Common myeloid progenitor, CD34-positive (primary cell): ENCODE results near the gene POC1A.

Experiments used
- CTCF ChIA-PET: fragments of 350-600 bp; sonication (Branson Sonifier 250); formaldehyde crosslinking; loops from one replicate; lab custom pipeline; 2021; ENCODE audit warnings: antibody characterized with exemption; lab: Charles Lee
- POLR2A ChIA-PET: fragments of 350-600 bp; sonication (Branson Sonifier 250); formaldehyde crosslinking; loops from one replicate; lab custom pipeline; 2021; ENCODE audit warnings: antibody characterized with exemption; lab: Charles Lee
- DNase-seq, 3 donors: peaks; one replicate each; pipeline versions ENCODE4 v3.0.0 to v3.0.0-alpha.2; 2013
- H3K27ac ChIP-seq, 2 experiments: 1 replicate in 1 of 2; 2 replicates in 1 of 2; pipeline ENCODE4 v1.7.0; 2013; ENCODE audit warnings: inconsistent platforms in 2 of 2, low read length in 2 of 2, mild to moderate bottlenecking in 2 of 2, low read depth in 1 of 2, moderate library complexity in 1 of 2; ENCODE audit not compliant: severe bottlenecking in 2 of 2, insufficient read depth in 1 of 2, poor library complexity in 1 of 2
- H3K27me3 ChIP-seq, 5 experiments: replicated peaks in 2 of 5; 1 replicate in 3 of 5; 2 replicates in 2 of 5; pipeline versions ENCODE4 v1.6.1 to v1.7.0; 2013; ENCODE audit warnings: low read length in 4 of 5, mild to moderate bottlenecking in 2 of 5, moderate library complexity in 2 of 5, inconsistent platforms in 1 of 5; ENCODE audit not compliant: insufficient read depth in 5 of 5, control insufficient read depth in 4 of 5
- H3K36me3 ChIP-seq, 4 experiments: 1 replicate in 2 of 4; 2 replicates in 2 of 4; pipeline versions ENCODE4 v1.6.1 to v1.7.0; 2013; ENCODE audit warnings: low read length in 3 of 4, control low read depth in 1 of 4, mild to moderate bottlenecking in 1 of 4; ENCODE audit not compliant: control insufficient read depth in 4 of 4, insufficient read depth in 4 of 4
- H3K4me1 ChIP-seq, 4 experiments: 1 replicate in 3 of 4; 2 replicates in 1 of 4; pipeline versions ENCODE4 v1.6.1 to v1.7.1; 2013; ENCODE audit warnings: low read length in 3 of 4, mild to moderate bottlenecking in 3 of 4, control low read depth in 1 of 4, inconsistent platforms in 1 of 4, moderate library complexity in 1 of 4; ENCODE audit not compliant: control insufficient read depth in 4 of 4, insufficient read depth in 4 of 4; ENCODE audit errors: control extremely low read depth in 1 of 4
- H3K4me3 ChIP-seq, 7 experiments: 1 replicate in 4 of 7; 2 replicates in 3 of 7; pipeline versions ENCODE4 v1.5.1 to v1.7.0; 2013; ENCODE audit warnings: mild to moderate bottlenecking in 7 of 7, low read length in 6 of 7, moderate library complexity in 6 of 7, inconsistent platforms in 2 of 7, low read depth in 2 of 7, control low read depth in 1 of 7; ENCODE audit not compliant: insufficient read depth in 4 of 7, control insufficient read depth in 1 of 7; ENCODE audit errors: extremely low read depth in 1 of 7
- H3K9me3 ChIP-seq, 5 experiments: 1 replicate in 4 of 5; 2 replicates in 1 of 5; pipeline versions ENCODE4 v1.6.1 to v1.7.1; 2013; ENCODE audit warnings: low read length in 4 of 5, mild to moderate bottlenecking in 2 of 5, inconsistent platforms in 1 of 5, low read depth in 1 of 5, moderate library complexity in 1 of 5; ENCODE audit not compliant: control insufficient read depth in 4 of 5, insufficient read depth in 2 of 5; ENCODE audit errors: control extremely low read depth in 1 of 5
- WGBS: methylation state at CpG from one replicate; pipeline ENCODE4 v1.1.5; 2013; ENCODE audit not compliant: insufficient coverage; 5-methylcytosine and 5-hydroxymethylcytosine counted together

Gene POC1A

DNA sequence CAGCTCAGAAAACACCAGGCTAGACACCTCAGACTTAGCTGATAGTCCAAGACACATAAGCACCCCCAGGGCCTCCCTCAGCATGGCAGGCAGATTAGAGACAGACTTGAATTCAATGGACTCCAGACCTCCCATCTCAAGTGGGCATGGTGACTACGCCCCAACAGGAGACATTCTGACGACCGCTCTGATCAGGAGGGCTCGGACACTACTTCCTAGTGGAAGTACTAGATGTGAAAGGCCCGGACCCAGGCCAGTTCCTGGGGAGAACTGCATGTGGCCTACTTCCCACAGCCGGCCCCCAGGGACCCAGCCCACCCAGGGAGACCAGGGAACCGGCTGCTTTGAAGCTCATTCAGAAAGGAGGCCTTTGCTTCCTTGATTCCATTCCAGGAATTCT lies 16.9 kb downstream of the POC1A start:
- no peak for DNase-seq
- 96% methylated on average over 7 of the region's 7 CpGs for WGBS
- POLR2A ChIA-PET, result no interaction called here
- Histone ChIP-seq H3K9me3 (no peaks in the 10 kb centered on the region), H3K36me3 (peaks cover 0 to 63% (median 21%) of the 10 kb centered on the region in 4 experiments), H3K27me3 (no peaks in the 10 kb centered on the region), H3K4me1 (peaks cover 0 to 11% (median 4%) of the 10 kb centered on the region in 4 experiments), H3K4me3 (no peak overlapping the region), H3K27ac (peak overlapping the region in 1 of 2 experiments; percentile 32)
- CTCF ChIA-PET, result interaction anchor here (1.1 to 4.8 kb wide), 5 partner anchors 8 to 136 kb away, joined by 3 to 20 read pairs (median 6); no protein-coding TSS in a partner anchor

- POLR2A ChIA-PET, result interaction anchor here (0.6 kb wide), 1 partner anchor 80 kb away, joined by 3 read pairs; the partner anchor contains the start of gene DUSP7
- WGBS, result 96% methylated on average over 9 of the region's 9 CpGs
- H3K27ac ChIP-seq, result peak overlapping the region in 1 of 2 experiments; percentile 32
- H3K9me3 ChIP-seq, result no peaks in the 10 kb centered on the region
- H3K4me1 ChIP-seq, result peaks cover 0 to 11% (median 4%) of the 10 kb centered on the region in 4 experiments
- H3K4me3 ChIP-seq, result no peak overlapping the region
- peaks cover 0 to 60% (median 18%) of the 10 kb centered on the region in 4 experiments for H3K36me3 ChIP-seq
- CTCF ChIA-PET, result interaction anchor here (0.9 to 4.8 kb wide), 7 partner anchors 8 to 135 kb away, joined by 3 to 20 read pairs (median 4); no protein-coding TSS in a partner anchor
- DNase-seq, result no peak
- H3K27me3 ChIP-seq, result no peaks in the 10 kb centered on the region
Measured at GRCh38 chr3:52136513-52136912, 17.7 kb downstream of the POC1A start.

- Histone ChIP-seq H3K4me1 (peaks cover 0 to 11% (median 4%) of the 10 kb centered on the region in 4 experiments), H3K27me3 (no peaks in the 10 kb centered on the region), H3K27ac (no peak overlapping the region), H3K4me3 (no peak overlapping the region), H3K36me3 (peaks cover 0 to 54% (median 16%) of the 10 kb centered on the region in 4 experiments), H3K9me3 (no peaks in the 10 kb centered on the region)
- CTCF ChIA-PET, result interaction anchor here (0.6 to 4.8 kb wide), 8 partner anchors 10 to 134 kb away, joined by 3 to 21 read pairs (median 10); no protein-coding TSS in a partner anchor
- POLR2A ChIA-PET, result no interaction called here
- DNase-seq, result no peak
- WGBS, result 100% methylated on average over 2 of the region's 4 CpGs
Measured at GRCh38 chr3:52135332-52135731, 18.9 kb downstream of the POC1A start.

DNA sequence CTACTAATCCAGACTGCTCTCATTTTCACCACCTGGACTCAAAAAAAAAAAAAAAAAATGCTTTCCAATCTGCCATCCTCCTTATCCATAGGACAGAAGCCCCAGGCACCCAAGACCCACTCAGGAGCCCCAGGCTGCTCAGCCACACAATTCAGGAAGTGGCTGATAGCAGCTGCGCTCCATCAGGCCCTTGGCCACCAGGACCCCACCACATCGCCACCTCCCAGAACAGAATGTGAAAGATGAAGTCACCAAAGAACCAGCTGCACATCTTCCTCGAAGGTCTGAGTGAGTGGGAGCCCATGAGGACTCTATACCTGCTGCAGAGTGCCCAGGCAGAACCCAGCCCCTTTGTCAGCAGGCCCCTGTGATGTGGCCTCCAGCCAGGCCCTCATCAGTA lies 19.5 kb downstream of the POC1A start:
- no peak overlapping the region for H3K27ac ChIP-seq
- H3K27me3 ChIP-seq, result no peaks in the 10 kb centered on the region
- ChIA-PET POLR2A (no interaction called here), CTCF (interaction anchor here (0.6 to 4.8 kb wide), 5 partner anchors 10 to 131 kb away, joined by 3 to 21 read pairs (median 14); no protein-coding TSS in a partner anchor)
- peaks cover 0 to 50% (median 16%) of the 10 kb centered on the region in 4 experiments for H3K36me3 ChIP-seq
- DNase-seq, result peak in 2 of 3 donors; percentile 71 to 73
- H3K9me3 ChIP-seq, result no peaks in the 10 kb centered on the region
- 59% methylated on average over 3 of the region's 3 CpGs for WGBS
- no peak overlapping the region for H3K4me3 ChIP-seq
- peaks cover 0 to 11% (median 4%) of the 10 kb centered on the region in 4 experiments for H3K4me1 ChIP-seq

GRCh38 chr3:52132930-52133329 lies 21.3 kb downstream of the POC1A start:
- 100% methylated on average over 5 of the region's 8 CpGs for WGBS
- DNase-seq, result no peak

GRCh38 chr3:52132041-52132440 lies 22.2 kb downstream of the POC1A start:
- DNase-seq, result no peak
- H3K9me3 ChIP-seq, result no peaks in the 10 kb centered on the region
- H3K27me3 ChIP-seq, result no peaks in the 10 kb centered on the region
- ChIA-PET POLR2A (no interaction called here), CTCF (interaction anchor here (0.9 to 1.5 kb wide), 6 partner anchors 8 to 131 kb away, joined by 3 to 5 read pairs (median 3); no protein-coding TSS in a partner anchor)
- H3K4me3 ChIP-seq, result no peak overlapping the region
- H3K36me3 ChIP-seq, result peaks cover 0 to 40% (median 10%) of the 10 kb centered on the region in 4 experiments
- H3K27ac ChIP-seq, result no peak overlapping the region
- H3K4me1 ChIP-seq, result peaks cover 0 to 17% (median 9%) of the 10 kb centered on the region in 4 experiments
- WGBS, result 100% methylated on average over 1 of the region's 1 CpG

More at GRCh38 chr3:52132930-52133329, 21.3 kb downstream of the POC1A start:
- no peak overlapping the region for H3K4me3 ChIP-seq
- peaks cover 0 to 16% (median 8%) of the 10 kb centered on the region in 4 experiments for H3K4me1 ChIP-seq
- no peaks in the 10 kb centered on the region for H3K27me3 ChIP-seq
- ChIA-PET POLR2A (no interaction called here), CTCF (interaction anchor here (2.8 to 4.8 kb wide), 2 partner anchors 11 to 12 kb away, joined by 20 to 21 read pairs; no protein-coding TSS in a partner anchor)
- no peak overlapping the region for H3K27ac ChIP-seq
- H3K9me3 ChIP-seq, result no peaks in the 10 kb centered on the region
- peaks cover 0 to 48% (median 16%) of the 10 kb centered on the region in 4 experiments for H3K36me3 ChIP-seq
